Kidney epithelial cell (primary cell): ENCODE data around the gene SDR42E1. TPM values are rescaled to one million over a fixed set of nuclear protein-coding genes. Genes with fewer than 3 reads are reported as not detected.

Experiments
- DNase-seq: peaks from one replicate; pipeline ENCODE4 v3.0.0-alpha.2; 2010; ENCODE audit warnings: low read depth
- H3K27me3 ChIP-seq: 2 replicates; pipeline ENCODE4 v1.6.0; 2011; ENCODE audit warnings: low read length; ENCODE audit not compliant: control insufficient read depth, insufficient read depth
- H3K36me3 ChIP-seq: 2 replicates; pipeline ENCODE4 v1.5.1; 2011; ENCODE audit warnings: low read length; ENCODE audit not compliant: control insufficient read depth, insufficient read depth
- H3K4me3 ChIP-seq: 2 replicates; pipeline ENCODE4 v1.5.1; 2011; ENCODE audit warnings: low read depth, mild to moderate bottlenecking, control low read depth, low read length
- CTCF ChIP-seq: IDR thresholded peaks from 2 replicates; pipeline ENCODE4 v1.5.1; 2011; ENCODE audit warnings: mild to moderate bottlenecking, moderate library complexity, low read length, control low read depth, inconsistent platforms; ENCODE audit not compliant: insufficient read depth, poor library complexity, severe bottlenecking
- total RNA-seq: library from RNA; depleted of rRNA; stranded (reverse); fragments of >200 nt; gene quantifications from 2 replicates; pipeline ENCODE4 v1.2.3, GENCODE V29; 2015

The SDR42E1 gene
- total RNA-seq, 1 donor from 2014 or later = 9.5 TPM

GRCh38 chr16:82007189-82007588 lies 4.1 kb downstream of the SDR42E1 start:
- no peak for TF ChIP-seq CTCF
- Histone ChIP-seq H3K4me3 (no peak overlapping the region), H3K27me3 (no peaks in the 10 kb centered on the region), H3K36me3 (no peaks in the 10 kb centered on the region)
- no peak for DNase-seq

- DNase-seq = no peak
- Histone ChIP-seq H3K36me3 (no peaks in the 10 kb centered on the region), H3K27me3 (no peaks in the 10 kb centered on the region), H3K4me3 (no peak overlapping the region)
- no peak for TF ChIP-seq CTCF
Measured at GRCh38 chr16:82006036-82006435, 5.2 kb downstream of the SDR42E1 start.

GRCh38 chr16:82005027-82005830 lies 6.0 kb downstream of the SDR42E1 start:
- DNase-seq = no peak
- no peak for TF ChIP-seq CTCF
- no peaks in the 10 kb centered on the region for H3K27me3 ChIP-seq
- H3K36me3 ChIP-seq = no peaks in the 10 kb centered on the region
- no peak overlapping the region for H3K4me3 ChIP-seq

GRCh38 chr16:82004601-82005000 lies 6.7 kb downstream of the SDR42E1 start:
- H3K27me3 ChIP-seq = no peaks in the 10 kb centered on the region

GRCh38 chr16:82002831-82003230 lies 8.4 kb downstream of the SDR42E1 start:
- no peak for DNase-seq
- H3K36me3 ChIP-seq = no peaks in the 10 kb centered on the region

More at GRCh38 chr16:82004601-82005000, 6.7 kb downstream of the SDR42E1 start:
- DNase-seq = no peak
- no peaks in the 10 kb centered on the region for H3K36me3 ChIP-seq
- TF ChIP-seq CTCF = no peak
- H3K4me3 ChIP-seq = no peak overlapping the region

More at GRCh38 chr16:82002831-82003230, 8.4 kb downstream of the SDR42E1 start:
- Histone ChIP-seq H3K27me3 (no peaks in the 10 kb centered on the region), H3K4me3 (no peak overlapping the region)
- no peak for TF ChIP-seq CTCF
